DLD1 (cell line): ENCODE measurements around the gene CES5A.
"Not testable (repeated sequence)": the region's sequence is repeated elsewhere in the genome, so short reads cannot be mapped to it uniquely, and the experiment has no call there.

ENCODE experiments used
- in situ Hi-C: cut with HindIII; loops from 2 replicates; pipeline ENCODE4 v1.10.0; 2017; ENCODE audit warnings: low sequenced_read_pairs

The CES5A gene

DNA sequence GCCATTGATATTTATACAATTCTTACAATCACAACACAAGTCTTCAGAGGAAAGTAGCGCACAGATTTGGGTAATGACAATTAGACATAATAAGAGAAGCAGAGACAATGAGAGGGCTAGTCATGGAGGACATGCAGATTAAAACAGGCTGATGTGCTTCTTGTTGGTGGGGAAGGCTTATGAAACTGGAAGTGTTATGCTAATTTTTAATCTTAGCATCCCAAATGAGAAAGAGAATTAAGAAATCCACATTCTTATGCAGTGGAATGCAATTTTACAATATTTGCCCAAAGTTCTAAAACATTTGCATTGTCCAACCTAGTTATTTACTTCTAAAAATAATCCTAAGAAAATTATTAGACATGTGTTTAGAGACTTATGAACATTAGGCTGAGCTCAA, 66.9 kb downstream of the CES5A start:
- in situ Hi-C loops = not testable (repeated sequence)

DNA sequence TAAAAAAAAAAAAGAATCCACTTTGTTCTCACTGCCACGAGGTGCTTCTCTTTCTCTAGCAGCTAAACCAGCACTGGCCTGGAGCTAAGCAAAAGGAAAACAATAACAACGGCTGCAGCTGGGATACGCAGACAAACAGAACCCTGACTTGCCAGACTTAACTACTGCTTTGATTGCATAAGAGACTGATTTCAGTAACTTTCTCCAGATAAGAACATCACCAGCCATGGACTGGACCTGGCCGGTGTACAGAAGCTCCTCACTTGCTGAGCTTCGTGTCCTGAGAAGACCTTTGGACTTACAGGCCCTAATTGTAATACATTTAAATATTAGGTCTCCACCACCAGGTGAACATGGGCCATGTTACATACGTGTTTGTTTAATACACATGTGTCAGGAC, 70.1 kb downstream of the CES5A start:
- in situ Hi-C loops = not testable (repeated sequence)

DNA sequence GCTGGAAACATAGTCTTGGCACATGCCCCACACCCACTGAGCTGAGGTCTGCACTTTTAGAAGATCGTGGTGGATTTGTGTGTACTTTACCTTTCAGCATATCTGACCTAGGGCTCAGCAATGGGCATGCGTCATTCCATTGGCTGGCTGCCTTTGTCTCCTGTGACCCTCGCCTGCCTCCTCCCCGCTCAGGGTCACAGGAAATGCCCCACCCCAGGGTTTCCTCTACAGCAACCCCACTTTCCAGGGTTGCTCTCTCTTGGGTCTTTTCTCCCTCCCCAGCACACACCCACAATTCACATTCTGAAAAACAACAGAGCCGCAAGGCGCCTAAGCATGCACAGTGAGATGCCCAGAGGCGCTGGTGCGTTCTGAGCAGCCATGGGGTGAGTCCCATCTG, 71.5 kb downstream of the CES5A start:
- in situ Hi-C loops = not testable (repeated sequence)
